Astrocyte (in vitro differentiated cells and primary cell): ENCODE data around the gene ZDHHC4. TPM values are rescaled to one million over a fixed set of nuclear protein-coding genes. Genes with fewer than 3 reads are reported as not detected.

Source experiments
- DNase-seq: peaks from one replicate; pipeline ENCODE4 v3.0.0-alpha.2; 2010; ENCODE audit warnings: low read depth
- FAIRE-seq: peaks from 2 replicates; lab custom pipeline; 2011; peaks lifted over from hg19 to GRCh38; lab: Jason Lieb, UNC
- H2AFZ ChIP-seq: 2 replicates; pipeline ENCODE4 v1.6.0; 2012; ENCODE audit warnings: low read depth, low read length, inconsistent platforms
- H3K27ac ChIP-seq: 2 replicates; pipeline ENCODE4 v1.5.1; 2011; ENCODE audit warnings: low read depth, low read length, inconsistent platforms
- H3K27me3 ChIP-seq: 2 replicates; pipeline ENCODE4 v1.6.0; 2011; ENCODE audit warnings: low read length, inconsistent platforms; ENCODE audit not compliant: insufficient read depth
- H3K36me3 ChIP-seq: 2 replicates; pipeline ENCODE4 v1.5.1; 2011; ENCODE audit warnings: low read length, inconsistent platforms; ENCODE audit not compliant: insufficient read depth
- H3K4me1 ChIP-seq: 2 replicates; pipeline ENCODE4 v1.5.1; 2011; ENCODE audit warnings: low read length, inconsistent platforms; ENCODE audit not compliant: insufficient read depth
- H3K4me2 ChIP-seq: 2 replicates; pipeline ENCODE4 v1.6.0; 2012; ENCODE audit warnings: low read length, inconsistent platforms
- H3K4me3 ChIP-seq: 2 replicates; pipeline ENCODE4 v1.5.1; 2011; ENCODE audit warnings: low read depth, mild to moderate bottlenecking, low read length, inconsistent platforms; ENCODE audit not compliant: insufficient read depth
- H3K79me2 ChIP-seq: 2 replicates; pipeline ENCODE4 v1.6.0; 2012; ENCODE audit warnings: mild to moderate bottlenecking, low read length, inconsistent platforms; ENCODE audit not compliant: insufficient read depth
- H3K9ac ChIP-seq: 2 replicates; pipeline ENCODE4 v1.6.0; 2012; ENCODE audit warnings: mild to moderate bottlenecking, low read length, inconsistent platforms
- H3K9me3 ChIP-seq: 2 replicates; pipeline ENCODE4 v1.5.1; 2012; ENCODE audit warnings: low read depth, mild to moderate bottlenecking, low read length, inconsistent platforms; ENCODE audit not compliant: insufficient read depth
- H4K20me1 ChIP-seq: 2 replicates; pipeline ENCODE4 v1.6.0; 2012; ENCODE audit warnings: low read length, inconsistent platforms; ENCODE audit not compliant: insufficient read depth
- H3K27ac Mint-ChIP-seq: one replicate; pipeline ENCODE4 v1.8.0; 2021; ENCODE audit warnings: mild to moderate bottlenecking, mixed read lengths; ENCODE audit not compliant: unreplicated experiment
- H3K27me3 Mint-ChIP-seq: one replicate; pipeline ENCODE4 v1.8.0; 2021; ENCODE audit warnings: low read depth, mixed read lengths; ENCODE audit not compliant: unreplicated experiment
- H3K36me3 Mint-ChIP-seq: one replicate; pipeline ENCODE4 v1.8.0; 2021; ENCODE audit warnings: low read depth, mixed read lengths; ENCODE audit not compliant: unreplicated experiment
- H3K4me1 Mint-ChIP-seq: one replicate; pipeline ENCODE4 v1.8.0; 2021; ENCODE audit warnings: low read depth, mixed read lengths; ENCODE audit not compliant: unreplicated experiment
- H3K4me3 Mint-ChIP-seq: one replicate; pipeline ENCODE4 v1.8.0; 2021; ENCODE audit warnings: mild to moderate bottlenecking, moderate library complexity, mixed read lengths; ENCODE audit not compliant: unreplicated experiment
- H3K9me3 Mint-ChIP-seq: one replicate; pipeline ENCODE4 v1.8.0; 2021; ENCODE audit warnings: mild to moderate bottlenecking, mixed read lengths; ENCODE audit not compliant: unreplicated experiment
- EZH2 ChIP-seq: IDR thresholded peaks from 2 replicates; pipeline ENCODE4 v1.6.1; 2012; ENCODE audit warnings: mild to moderate bottlenecking, low read length, inconsistent platforms; ENCODE audit not compliant: insufficient read depth
- total RNA-seq: library from RNA; stranded (reverse); gene quantifications from 2 replicates; pipeline ENCODE4 v1.2.1, GENCODE V29; 2021
- TF ChIP-seq, protein P1 (sequence below): IDR thresholded peaks from 2 replicates; pipeline ENCODE4 v1.5.1; 2011; ENCODE audit warnings: low read depth, mild to moderate bottlenecking, inconsistent platforms, low read length, moderate library complexity; ENCODE audit not compliant: insufficient read depth

ZDHHC4 gene
- total RNA-seq, 1 donor from 2014 or later: 33.2 TPM

DNA sequence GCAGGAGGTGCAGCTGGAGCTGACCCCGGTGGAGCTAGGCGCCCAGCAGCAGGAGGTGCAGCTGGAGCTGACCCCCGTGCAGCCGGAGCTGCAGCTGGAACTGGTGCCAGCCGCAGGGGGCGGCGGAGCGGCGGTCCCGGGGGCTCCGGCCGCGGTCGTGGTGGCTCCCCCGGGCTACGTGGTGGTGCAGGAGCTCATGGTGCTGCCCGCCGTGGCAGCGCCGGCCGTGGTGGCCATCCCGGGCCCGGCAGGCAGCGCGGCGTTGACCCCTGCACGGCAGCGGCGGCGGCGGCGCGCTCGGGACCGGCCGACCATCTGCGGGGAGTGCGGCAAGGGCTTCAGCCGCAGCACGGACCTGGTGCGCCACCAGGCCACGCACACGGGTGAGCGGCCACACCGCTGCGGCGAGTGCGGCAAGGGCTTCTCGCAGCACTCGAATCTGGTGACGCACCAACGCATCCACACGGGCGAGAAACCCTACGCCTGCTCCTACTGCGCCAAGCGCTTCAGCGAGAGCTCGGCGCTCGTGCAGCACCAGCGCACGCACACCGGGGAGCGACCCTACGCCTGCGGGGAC, 45.0 kb downstream of the ZDHHC4 start:
- H4K20me1 ChIP-seq: no peaks in the 10 kb centered on the region
- H3K79me2 ChIP-seq: no peaks in the 10 kb centered on the region
- no peak for TF ChIP-seq EZH2
- TF ChIP-seq, protein P1, sequence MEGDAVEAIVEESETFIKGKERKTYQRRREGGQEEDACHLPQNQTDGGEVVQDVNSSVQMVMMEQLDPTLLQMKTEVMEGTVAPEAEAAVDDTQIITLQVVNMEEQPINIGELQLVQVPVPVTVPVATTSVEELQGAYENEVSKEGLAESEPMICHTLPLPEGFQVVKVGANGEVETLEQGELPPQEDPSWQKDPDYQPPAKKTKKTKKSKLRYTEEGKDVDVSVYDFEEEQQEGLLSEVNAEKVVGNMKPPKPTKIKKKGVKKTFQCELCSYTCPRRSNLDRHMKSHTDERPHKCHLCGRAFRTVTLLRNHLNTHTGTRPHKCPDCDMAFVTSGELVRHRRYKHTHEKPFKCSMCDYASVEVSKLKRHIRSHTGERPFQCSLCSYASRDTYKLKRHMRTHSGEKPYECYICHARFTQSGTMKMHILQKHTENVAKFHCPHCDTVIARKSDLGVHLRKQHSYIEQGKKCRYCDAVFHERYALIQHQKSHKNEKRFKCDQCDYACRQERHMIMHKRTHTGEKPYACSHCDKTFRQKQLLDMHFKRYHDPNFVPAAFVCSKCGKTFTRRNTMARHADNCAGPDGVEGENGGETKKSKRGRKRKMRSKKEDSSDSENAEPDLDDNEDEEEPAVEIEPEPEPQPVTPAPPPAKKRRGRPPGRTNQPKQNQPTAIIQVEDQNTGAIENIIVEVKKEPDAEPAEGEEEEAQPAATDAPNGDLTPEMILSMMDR: no peak
- H3K9ac ChIP-seq: no peak overlapping the region
- H2AFZ ChIP-seq: no peak overlapping the region
- Mint-ChIP-seq H3K9me3 (no peaks in the 10 kb centered on the region), H3K4me1 (no peaks in the 10 kb centered on the region), H3K36me3 (peaks cover 11% of the 10 kb centered on the region), H3K27ac (no peak overlapping the region), H3K27me3 (peaks cover 13% of the 10 kb centered on the region), H3K4me3 (no peak overlapping the region)
- FAIRE-seq (no peak), DNase-seq (no peak)
- H3K9me3 ChIP-seq: no peaks in the 10 kb centered on the region
- no peak overlapping the region for H3K27ac ChIP-seq
- H3K4me1 ChIP-seq: no peaks in the 10 kb centered on the region
- H3K4me3 ChIP-seq: no peak overlapping the region
- no peaks in the 10 kb centered on the region for H3K36me3 ChIP-seq
- no peaks in the 10 kb centered on the region for H3K27me3 ChIP-seq
- H3K4me2 ChIP-seq: no peak overlapping the region

DNA sequence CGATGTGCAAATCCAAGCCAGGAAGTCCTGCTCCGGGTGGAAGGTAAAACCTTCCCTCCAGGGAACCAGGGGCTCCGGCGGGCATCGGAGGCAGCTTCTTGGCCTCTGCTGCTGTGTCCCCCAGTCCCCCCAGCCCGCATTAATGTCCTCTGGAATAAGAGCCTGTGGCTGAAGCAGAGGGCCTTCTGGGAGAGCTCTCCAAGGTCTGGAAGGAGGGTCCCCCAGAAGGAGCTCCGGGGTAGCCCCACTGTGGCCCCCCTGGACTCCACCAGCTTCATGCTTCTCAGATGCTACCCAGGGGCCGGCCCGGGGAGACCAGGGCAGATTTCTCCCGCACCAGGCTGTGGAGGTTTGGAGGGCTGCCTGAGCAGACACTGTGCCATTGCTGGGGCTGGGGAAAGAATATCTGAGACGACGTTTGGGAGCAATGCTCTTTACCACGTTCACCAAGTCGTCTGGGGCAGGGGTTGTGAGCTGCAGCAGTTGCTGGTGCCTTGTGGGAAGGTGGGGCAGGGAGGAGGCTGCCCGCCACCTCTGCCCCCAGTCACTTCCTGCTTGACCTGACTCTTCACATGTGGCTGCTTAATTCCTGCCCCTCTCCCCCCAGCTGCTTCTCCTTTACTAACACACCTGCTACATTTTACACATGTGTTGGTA, 46.5 kb downstream of the ZDHHC4 start:
- no peak for DNase-seq
- Mint-ChIP-seq H3K9me3 (no peaks in the 10 kb centered on the region), H3K27ac (no peak overlapping the region), H3K27me3 (peaks cover 9% of the 10 kb centered on the region), H3K4me3 (no peak overlapping the region), H3K4me1 (no peaks in the 10 kb centered on the region), H3K36me3 (peaks cover 11% of the 10 kb centered on the region)
- no peaks in the 10 kb centered on the region for H4K20me1 ChIP-seq
- no peaks in the 10 kb centered on the region for H3K9me3 ChIP-seq
- no peaks in the 10 kb centered on the region for H3K79me2 ChIP-seq
- H3K9ac ChIP-seq: no peak overlapping the region
- H3K4me3 ChIP-seq: no peak overlapping the region
- no peak overlapping the region for H2AFZ ChIP-seq
- H3K4me2 ChIP-seq: no peak overlapping the region
- H3K4me1 ChIP-seq: no peaks in the 10 kb centered on the region
- TF ChIP-seq, protein P1: no peak
- no peak for TF ChIP-seq EZH2
- H3K27me3 ChIP-seq: no peaks in the 10 kb centered on the region
- no peak overlapping the region for H3K27ac ChIP-seq
- FAIRE-seq: no peak
- H3K36me3 ChIP-seq: no peaks in the 10 kb centered on the region

DNA sequence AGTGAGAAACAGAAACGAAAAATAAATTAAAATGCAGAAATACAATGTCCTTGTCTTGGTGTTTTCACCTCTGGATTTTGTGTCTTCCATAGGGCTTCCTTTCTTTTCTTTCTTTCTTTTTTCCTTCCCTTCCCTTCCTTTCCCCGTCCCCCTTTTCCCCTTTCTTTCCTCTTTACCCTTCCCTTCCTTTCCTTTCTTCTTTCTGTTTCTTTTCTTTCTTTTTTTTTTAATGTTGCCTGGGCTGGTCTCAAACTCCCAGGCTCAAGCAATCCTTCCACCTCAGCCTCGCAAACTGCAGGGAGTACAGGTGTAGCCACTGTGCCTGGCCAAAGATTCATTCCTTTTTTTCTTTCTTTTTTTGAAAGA, 47.0 kb downstream of the ZDHHC4 start:
- H3K4me1 Mint-ChIP-seq: no peaks in the 10 kb centered on the region
- H3K4me3 ChIP-seq: no peak overlapping the region
- H3K4me3 Mint-ChIP-seq: no peak overlapping the region
- H3K9me3 ChIP-seq: no peaks in the 10 kb centered on the region
- no peak overlapping the region for H2AFZ ChIP-seq
- no peaks in the 10 kb centered on the region for H4K20me1 ChIP-seq
- no peak for DNase-seq
- peaks cover 11% of the 10 kb centered on the region for H3K36me3 Mint-ChIP-seq
- no peak overlapping the region for H3K9ac ChIP-seq
- H3K4me1 ChIP-seq: no peaks in the 10 kb centered on the region
- FAIRE-seq: no peak
- no peak overlapping the region for H3K4me2 ChIP-seq
- no peak overlapping the region for H3K27ac ChIP-seq
- H3K79me2 ChIP-seq: no peaks in the 10 kb centered on the region
- H3K36me3 ChIP-seq: no peaks in the 10 kb centered on the region
- TF ChIP-seq, protein P1: no peak
- TF ChIP-seq EZH2: no peak
- H3K27me3 ChIP-seq: no peaks in the 10 kb centered on the region
- H3K27me3 Mint-ChIP-seq: peaks cover 9% of the 10 kb centered on the region
- no peaks in the 10 kb centered on the region for H3K9me3 Mint-ChIP-seq
- H3K27ac Mint-ChIP-seq: no peak overlapping the region
